NCI-H2081 (cell line): ENCODE results near the gene USH2A.

Experiments used
- DNase-seq, 2 experiments: peaks; one replicate each; lab custom pipeline; 2025; lab: John Stamatoyannopoulos, UW

USH2A gene

GRCh38 chr1:216124192-216124781 lies 299.0 kb downstream of the USH2A start:
- DNase-seq, result no peak

DNA sequence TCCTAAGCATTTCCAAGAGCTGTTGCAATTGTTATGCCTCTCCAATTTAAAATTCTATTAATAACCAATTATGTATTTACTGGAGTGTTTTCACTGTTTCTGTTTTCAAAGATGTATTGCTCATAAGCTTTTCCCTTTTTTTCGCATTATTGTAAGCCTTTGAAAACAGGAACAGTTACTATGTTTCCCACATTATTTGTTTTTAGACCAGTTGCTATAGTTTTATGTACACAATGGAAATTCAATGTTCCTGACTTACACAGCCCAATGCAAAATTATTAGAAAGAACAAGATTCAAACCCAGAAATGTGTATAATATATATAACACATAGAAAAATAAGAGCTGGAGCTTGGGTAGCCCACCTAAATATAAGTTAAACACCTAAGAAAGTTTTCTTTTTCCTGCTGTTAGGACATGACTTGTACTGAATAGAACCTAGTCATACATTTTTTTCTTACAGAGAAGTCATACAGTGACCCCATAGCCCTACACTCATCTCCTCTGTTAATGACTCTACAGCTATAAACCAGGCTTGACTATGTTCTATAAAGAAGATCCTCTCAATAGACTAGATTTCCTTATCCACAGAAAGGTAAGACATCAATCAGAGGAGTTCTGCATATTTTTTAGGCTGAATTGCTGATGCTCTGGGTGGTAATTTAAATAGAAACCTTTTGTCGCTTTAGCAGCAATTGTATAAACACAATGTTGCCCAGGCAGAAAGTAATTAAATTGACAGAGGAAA lies 299.6 kb downstream of the USH2A start:
- no peak for DNase-seq

- peak in 1 of 2 experiments; percentile 33 for DNase-seq
Observed at GRCh38 chr1:216119600-216119999, 303.6 kb downstream of the USH2A start.

- no peak for DNase-seq
Observed at GRCh38 chr1:216114180-216114579, 309.1 kb downstream of the USH2A start.

DNA sequence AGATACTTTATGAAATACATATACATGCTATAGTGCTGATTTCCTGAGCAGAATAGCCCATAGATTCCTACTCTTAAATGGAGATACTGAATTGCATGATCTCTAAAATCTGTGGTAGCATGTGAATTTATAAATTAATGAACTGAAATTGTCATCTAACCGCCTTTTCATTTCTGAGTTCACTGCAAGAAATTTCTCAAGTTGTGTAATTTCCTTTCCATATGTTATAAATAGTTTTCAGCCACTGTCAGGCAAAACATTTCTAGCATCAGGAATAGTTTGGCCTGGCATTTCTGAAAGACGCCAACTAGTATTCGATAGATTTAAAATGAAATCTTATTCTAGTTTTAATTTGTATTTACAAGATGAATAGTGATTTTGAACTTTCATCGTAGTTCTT lies 310.1 kb downstream of the USH2A start:
- no peak for DNase-seq

DNA sequence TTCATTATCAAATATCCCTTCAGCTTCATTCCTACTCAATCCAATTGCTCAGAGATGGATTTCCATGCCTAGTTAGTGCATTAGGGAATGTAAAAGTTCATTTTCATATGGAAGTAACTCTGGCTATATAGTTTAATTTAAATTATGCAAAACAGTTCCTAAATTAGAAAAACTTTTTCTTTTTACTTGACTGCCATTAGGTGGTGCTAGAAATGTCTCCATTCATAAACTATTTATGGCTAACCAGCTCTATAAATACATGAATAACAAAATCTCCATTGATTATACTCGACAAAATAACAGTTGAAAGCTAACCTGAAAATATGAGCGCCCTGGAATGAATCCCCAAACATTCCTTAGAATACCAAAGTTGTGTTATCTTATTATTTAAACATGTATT lies 311.4 kb downstream of the USH2A start:
- DNase-seq, result no peak

- DNase-seq, result no peak
Observed at GRCh38 chr1:216095400-216095799, 327.8 kb downstream of the USH2A start.

DNA sequence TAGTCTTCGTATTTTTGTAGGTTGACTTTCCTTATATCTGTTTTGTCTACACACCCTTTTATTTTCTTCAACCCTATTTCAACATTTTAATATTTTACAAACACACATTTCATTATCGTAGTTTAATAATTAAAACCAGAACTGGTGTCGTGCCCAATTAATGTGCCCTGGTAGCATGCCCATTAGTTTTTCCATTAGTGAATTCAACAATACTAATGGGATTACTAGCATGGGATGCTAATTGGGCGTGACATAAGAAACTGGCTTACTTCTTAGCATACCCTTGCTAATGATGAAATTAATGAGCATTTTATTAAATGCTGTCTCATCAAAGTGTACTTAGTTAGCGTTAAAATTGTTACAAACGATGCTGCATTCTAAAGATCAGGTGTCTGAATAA lies 332.7 kb downstream of the USH2A start:
- DNase-seq, result no peak

- no peak for DNase-seq
Observed at GRCh38 chr1:216086678-216087077, 336.6 kb downstream of the USH2A start.

GRCh38 chr1:216081445-216081844 lies 341.8 kb downstream of the USH2A start:
- no peak for DNase-seq

DNA sequence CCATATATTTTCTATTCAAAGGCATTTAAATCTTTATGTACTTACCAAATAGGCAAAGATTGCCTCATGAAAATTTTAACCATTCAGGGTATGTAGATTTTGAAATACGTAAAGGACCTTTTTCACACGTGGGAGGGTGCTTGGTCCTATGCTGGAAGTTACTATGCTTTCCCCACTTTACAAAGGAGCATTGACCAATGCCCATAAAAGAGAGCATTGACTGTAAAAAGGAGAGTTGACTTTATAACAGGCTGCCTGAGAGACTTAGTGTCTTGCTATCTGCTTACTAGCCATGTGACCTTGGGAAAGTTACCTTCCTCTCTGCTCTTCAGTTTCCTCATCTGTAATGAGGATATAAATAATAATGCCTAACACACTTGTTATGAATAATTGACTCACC lies 346.5 kb downstream of the USH2A start:
- no peak for DNase-seq

DNA sequence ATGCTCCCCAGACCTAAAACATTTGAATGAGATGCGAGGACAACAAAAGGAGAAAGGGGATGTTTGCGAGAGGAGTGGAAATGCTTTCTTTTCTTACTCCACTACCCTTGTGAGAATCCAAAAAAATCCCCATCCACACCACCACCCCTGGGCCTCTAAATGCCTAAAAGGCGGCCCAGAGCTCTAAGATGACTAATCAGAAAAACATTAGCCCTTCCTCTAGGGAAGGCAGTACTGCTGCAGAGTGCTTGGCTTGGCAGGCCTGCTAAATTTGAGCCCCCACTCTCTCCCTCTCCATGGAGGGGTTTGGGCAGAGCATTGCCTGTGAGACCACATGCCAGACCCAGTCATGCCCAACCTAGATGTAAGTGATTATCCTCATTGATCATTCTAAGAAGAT lies 347.9 kb downstream of the USH2A start:
- DNase-seq, result no peak

GRCh38 chr1:216073793-216074595 lies 349.3 kb downstream of the USH2A start:
- no peak for DNase-seq

- DNase-seq, result no peak
Observed at GRCh38 chr1:216071262-216071661, 352.0 kb downstream of the USH2A start.

- no peak for DNase-seq
Observed at GRCh38 chr1:216064643-216065042, 358.6 kb downstream of the USH2A start.

DNA sequence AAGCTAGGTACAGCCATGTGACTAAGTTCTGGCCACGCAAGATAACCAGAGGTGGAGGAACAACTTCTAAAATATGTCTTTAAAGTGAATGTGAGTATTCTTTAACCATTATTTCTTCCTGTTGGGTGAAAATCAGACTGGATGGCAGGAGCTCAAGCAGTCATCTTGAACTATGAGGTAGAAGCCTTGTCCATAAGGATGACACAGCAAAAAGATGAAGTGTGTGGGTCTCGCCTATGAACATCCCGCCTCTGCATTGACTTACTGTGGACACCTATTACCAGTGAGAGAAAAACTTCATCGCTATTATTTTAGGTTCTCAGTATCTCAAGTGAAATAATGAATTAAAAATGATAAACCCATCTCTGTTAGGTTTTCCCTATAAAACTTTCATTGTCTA lies 365.3 kb downstream of the USH2A start:
- DNase-seq, result no peak

GRCh38 chr1:216057063-216057462 lies 366.2 kb downstream of the USH2A start:
- no peak for DNase-seq

DNA sequence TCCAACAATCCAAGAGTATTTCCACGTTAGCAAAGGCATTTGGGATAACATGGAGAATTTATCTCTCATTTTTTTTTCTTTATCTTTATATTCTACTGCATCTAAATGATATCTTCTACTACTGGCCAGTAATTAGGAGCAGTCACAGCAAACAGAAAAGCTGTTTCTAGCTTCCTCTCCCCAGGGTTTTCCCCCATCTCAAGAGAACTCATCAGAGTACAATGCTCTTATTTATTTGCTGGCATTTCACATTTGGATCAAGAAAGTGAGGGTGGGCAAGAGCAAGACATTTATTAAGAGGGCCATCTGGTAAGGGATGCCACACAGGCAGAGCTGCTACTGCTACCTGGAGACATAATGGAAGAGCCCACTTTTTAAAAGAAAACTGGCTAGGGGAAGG lies 368.2 kb downstream of the USH2A start:
- DNase-seq, result no peak

- DNase-seq, result peak; percentile 35 to 69
Observed at GRCh38 chr1:216054600-216054999, 368.6 kb downstream of the USH2A start.

- DNase-seq, result no peak
Observed at GRCh38 chr1:216051071-216051470, 372.2 kb downstream of the USH2A start.

DNA sequence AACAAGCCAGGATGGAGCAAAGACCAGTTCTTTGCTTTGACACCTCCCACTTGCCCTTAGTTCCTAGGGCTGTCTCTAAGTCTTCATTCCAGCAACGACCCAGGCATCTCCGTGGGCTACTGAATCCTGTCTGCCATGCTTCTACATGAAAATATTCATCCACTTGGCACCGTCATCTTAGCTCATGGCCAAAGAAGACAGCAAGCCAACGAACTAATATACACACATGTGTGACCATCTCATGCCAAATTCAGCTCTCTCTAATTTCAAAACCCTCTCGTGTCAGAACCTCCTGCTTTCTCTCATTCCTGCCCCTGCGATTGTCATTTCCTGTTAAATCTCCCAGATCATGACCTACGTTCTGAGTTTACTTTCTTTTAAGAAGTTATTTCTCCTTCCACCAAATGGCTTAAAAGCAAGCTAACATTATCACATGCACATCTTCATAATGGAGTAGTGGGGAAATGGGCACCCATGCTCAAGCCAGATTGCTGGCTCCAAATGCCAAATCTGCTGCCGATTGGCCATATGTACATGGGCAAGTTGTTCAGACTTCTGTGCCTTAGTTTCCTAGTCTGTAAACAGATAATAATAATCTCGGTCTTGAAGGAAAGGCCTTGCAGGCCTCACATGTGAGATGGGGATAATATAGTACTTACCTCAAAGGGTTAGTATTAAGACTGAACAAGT lies 373.4 kb downstream of the USH2A start:
- no peak for DNase-seq

GRCh38 chr1:216047811-216048572 lies 375.3 kb downstream of the USH2A start:
- no peak for DNase-seq
